GM18868 (cell line): ENCODE data around the gene KRTAP5-11.
"Not testable (repeated sequence)": the region's sequence is repeated elsewhere in the genome, so short reads cannot be mapped to it uniquely, and the experiment has no call there.

Experiments used
- ATAC-seq: cut with Tn5 transposase; IDR thresholded peaks from one replicate; pipeline ENCODE4 v1.9.1; 2021; ENCODE audit warnings: mild to moderate bottlenecking, moderate library complexity; ENCODE audit not compliant: unreplicated experiment

The KRTAP5-11 gene

GRCh38 chr11:71581826-71582225, 849 bp downstream of the KRTAP5-11 start:
- no peak for ATAC-seq

DNA sequence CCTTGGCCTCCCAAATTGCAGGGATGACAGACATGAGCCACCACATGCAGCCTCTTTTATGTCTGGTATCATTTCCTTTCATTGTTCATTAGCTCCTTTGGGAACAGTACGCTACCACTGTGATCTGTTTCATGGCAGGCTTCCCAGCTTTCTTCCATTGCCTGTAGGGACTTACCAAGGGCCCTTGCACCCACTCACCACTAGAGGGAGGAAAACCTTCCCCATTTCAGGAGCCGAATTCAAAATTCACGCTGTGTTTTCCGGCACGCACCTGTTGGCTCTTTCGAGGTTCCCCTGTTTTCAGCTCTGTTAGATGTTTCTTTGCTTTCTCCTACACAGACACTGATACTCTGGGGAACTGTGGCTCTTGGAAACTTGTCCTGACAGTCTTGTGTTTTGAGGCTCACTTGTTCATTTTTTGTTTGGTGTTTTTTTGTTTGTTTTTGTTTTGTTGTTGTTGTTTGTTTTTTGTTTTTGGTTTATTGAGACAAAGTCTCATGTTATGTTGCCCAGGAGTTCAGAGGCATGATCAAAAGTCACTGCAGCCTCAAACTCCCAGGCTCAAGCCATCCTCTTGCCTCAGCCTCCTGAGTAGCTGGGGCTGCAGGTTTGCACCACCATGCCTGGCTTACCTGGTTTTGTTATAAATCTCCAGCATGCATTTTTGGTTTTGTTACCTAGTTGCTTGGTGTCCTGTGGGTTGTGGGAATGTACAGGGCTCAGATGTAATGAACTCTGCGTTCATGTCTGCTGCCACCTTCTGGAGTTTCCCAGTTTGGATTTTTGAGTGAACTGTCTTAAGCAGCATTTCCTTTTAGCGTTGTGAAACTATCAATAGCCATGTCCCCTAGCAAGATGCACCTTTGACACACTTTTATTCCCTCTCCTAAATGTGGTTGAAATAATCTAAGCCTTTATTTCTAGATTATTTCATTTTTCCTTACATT, 2.3 kb downstream of the KRTAP5-11 start:
- no peak for ATAC-seq

GRCh38 chr11:71579513-71579912, 3.2 kb downstream of the KRTAP5-11 start:
- ATAC-seq: not testable (repeated sequence)

GRCh38 chr11:71577469-71578004, 5.1 kb downstream of the KRTAP5-11 start:
- no peak for ATAC-seq

DNA sequence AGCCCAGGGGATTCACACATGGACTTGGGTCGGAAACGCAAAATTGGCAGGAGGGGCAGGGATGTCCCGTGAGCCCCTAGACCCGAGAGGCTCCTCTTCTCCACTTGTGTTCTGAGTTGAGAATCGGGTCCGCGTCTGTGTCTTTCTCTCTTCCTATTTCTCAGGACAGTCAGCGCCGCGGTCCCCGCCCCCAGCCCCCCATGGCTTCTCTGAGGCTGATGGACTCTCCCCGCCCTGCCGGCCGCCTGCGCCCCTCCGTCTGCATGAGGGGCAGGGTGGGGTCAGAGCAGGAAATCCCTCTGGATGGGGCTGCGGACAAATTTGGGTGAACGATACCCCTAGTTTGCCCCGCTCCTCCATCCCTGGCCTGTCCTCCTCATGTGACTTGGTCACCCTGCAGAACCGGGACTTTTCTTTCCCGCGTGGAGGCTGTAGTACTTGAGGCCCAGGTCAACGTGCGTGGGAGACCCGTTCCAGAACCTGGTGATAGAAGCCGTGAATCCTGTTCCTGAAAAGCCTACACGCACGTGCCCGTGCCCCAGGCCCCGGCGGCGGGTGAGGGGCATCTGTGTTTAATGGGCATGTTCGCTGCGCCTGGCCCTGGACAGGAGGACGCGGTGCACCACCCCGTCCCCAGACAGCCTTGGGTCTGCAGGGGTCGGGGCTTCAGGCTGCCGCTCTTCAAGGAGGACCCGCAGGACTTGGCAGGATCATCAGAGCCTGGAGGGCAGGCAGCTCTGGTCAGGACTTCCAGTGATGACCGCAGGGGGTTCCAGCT, 5.8 kb downstream of the KRTAP5-11 start:
- not testable (repeated sequence) for ATAC-seq

DNA sequence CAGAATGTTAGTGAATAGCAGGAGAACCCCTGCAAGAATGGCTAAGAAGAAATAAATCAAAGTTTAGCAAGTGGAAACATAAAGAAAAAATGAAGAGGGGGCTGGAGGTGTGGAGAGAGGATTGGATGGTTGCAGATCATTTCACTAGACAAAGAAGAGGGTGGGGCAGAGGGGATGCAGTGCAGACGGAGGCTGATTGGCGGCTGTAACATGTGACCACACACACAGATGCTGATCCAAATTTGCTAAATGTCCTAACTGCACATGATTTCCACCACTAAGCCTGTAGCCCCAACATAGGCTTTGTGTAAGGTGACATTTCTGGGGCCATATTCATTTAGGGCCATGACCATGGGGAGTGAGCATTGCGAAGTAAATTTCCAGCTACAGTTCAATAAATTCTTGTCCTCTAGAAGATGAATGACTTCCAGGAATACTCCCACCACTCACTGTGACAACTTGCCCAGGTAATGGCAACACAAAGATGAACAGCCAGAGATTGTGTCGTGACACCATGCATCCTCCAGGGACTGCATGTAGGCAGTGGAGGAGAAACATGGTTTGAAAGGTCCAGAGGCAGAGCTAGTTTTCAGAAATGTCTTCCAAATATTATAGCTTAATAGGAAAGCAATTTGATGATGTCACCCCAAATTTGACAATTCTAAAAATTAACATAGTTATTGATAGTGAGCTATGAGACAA, 6.8 kb downstream of the KRTAP5-11 start:
- no peak for ATAC-seq

DNA sequence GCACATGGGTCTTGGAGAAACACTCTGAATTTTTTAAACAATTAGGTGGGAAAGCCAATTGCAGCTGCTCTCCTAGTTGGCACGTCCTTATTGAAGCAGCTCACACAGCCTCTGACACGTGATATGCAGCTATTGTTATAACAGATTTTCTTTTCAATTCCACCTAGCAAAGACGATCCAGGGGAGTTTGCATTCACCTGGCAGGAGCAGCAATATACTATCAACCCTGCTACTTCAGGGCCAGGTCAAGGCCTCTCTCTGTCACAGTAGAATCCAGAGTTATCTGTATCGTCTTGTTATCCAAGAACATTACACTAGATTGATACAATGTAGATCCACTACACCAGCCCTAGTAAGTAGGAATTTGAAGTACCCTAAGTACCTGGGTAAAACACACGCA, 8.3 kb downstream of the KRTAP5-11 start:
- ATAC-seq: no peak

DNA sequence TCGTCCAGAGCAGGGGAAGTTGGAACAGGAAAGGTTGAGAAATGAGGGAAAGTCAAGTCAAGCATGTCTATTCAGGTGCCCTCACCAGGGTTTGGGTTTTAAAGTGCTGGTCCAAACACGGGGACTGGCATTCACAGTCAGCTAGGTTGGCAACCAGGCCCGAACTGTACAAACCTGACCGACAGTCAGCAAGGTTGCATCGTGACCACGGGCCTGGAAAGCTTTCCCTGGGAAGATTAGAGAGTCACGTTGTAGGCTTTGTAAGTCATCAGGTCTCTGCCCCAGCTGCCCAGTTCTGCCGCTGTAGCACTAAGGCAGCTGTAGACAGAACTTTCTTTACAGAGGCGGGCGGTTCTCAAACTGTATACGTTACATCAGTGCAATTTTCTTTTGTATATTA, 9.9 kb downstream of the KRTAP5-11 start:
- ATAC-seq: no peak

GRCh38 chr11:71571101-71571850, 11.4 kb downstream of the KRTAP5-11 start:
- ATAC-seq: not testable (repeated sequence)

GRCh38 chr11:71568704-71569349, 13.8 kb downstream of the KRTAP5-11 start:
- ATAC-seq: no peak

DNA sequence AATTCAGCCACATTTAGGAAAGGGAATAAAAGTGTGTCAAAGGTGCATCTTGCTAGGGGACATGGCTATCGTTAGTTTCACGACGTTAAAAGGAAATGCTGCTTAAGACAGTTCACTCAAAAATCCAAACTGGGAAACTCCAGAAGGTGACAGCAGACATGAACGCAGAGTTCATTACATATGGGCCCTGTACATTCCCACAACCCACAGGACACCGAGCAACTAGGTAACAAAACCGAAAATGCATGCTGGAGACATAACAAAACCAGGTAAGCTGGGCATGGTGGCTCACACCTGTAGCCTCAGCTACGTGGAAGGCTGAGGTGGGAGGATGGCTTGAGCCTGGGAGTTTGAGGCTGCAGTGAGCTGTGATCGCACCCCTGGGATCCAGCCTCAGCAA, 15.0 kb downstream of the KRTAP5-11 start:
- not testable (repeated sequence) for ATAC-seq

DNA sequence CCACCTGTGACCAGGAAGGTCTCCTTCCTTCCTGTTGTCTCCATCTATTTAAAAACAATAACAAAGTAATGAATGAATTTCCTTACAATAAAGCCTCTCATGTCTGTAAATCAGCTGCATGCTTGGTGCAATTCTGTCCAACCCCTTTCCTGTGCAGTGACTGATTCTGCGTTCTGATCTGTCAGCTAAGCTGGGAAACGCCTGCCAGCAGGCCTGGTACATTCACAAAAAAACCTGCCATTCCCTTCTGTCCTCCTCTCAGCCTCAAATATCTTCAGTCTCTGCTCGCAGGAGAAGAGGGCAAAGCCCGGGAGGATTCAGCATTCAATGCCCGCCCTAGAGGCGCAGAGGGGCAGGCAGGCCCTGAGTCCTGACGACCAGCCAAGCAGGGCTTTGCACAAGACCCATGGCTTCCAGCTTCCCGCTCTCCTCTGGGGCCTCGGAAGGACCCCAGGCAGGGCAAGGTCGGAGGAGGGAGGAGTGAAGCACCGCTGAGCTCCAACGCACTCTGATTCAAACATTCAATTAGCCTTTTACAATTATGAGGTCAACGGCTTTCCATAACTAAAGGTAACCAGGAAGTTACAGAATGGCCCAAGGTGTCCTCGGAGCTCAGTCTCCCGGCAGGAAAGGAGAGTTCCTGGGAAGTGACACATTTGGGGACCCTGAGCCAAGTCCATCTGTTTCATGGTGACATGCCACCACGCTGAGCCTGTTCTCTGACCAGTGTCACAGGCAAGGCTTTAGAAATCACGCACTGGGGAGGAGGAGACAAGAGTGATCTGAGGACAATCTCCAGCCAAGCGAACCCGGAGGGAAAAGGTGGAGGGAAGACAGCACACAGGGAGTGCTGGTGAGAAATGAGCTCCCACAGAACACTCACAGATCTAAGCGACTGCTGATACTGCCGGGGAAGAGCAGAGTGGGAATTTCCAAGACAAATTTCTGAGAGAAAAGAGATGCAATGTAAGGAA, 15.8 kb downstream of the KRTAP5-11 start:
- not testable (repeated sequence) for ATAC-seq

DNA sequence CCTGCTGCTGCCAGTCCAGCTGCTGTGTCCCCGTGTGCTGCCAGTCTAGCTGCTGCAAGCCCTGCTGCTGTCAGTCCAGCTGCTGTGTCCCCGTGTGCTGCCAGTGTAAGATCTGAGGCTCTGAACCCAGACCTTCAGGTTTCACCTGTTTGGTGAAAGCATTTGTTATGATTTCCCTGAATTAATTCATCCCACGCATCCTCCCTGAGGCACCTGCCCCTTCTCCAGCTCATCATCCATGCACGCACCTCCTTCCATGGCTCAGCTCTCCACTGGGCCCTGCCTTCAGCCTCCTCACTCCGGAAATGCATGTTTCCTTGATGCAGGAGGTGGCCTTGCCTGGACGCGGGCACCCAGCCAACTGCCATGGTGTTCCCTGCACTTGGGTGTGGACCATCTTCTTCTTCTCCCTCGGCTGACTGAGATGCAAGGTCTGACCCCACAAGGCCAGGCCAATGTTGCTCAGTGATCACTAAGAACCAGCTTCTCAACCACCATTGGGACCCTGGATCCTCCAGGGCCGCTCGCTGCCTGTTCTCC, 16.5 kb downstream of the KRTAP5-11 start:
- no peak for ATAC-seq

DNA sequence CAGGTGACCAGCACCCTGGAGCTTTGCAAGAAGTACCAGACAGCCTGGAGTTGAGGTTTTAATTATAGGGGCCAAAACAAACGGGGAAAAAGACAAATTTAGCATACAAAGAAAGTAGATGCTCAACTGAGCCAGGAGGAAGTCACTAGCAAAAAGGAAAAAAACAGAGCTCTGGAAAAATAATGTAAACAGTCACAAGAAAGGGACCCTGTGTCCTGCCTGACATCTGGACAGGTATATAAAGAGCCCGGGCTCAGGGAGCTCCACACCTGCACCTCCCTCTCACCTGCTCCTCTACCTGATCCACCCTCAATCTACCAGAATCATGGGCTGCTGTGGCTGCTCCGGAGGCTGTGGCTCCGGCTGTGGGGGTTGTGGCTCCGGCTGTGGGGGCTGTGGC, 17.4 kb downstream of the KRTAP5-11 start, which contains the start of gene KRTAP5-10:
Gene KRTAP5-10 (plus strand): TSS at position 301 of the 400 bp plus-strand sequence. CDS start 25 bp downstream, at position 326.
- no peak for ATAC-seq

DNA sequence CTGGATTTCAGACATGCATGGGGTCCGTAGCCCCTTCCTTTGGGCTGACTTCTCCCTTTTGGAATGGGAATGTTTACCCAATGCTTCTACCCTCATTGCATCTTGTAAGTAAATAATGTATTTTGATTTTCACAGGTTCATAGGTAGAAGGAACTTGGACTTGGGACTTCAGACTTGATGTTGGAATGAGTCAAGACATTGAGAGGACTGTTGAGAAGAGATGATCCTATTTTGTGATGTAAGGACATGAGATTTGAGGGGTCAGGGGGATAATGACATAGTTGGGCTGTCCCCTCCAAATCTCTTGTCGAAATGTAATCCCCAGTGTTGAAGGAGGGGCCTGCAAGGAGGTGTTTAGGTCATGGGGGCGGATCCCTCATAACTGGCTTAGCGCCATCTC, 18.2 kb downstream of the KRTAP5-11 start:
- ATAC-seq: no peak

- ATAC-seq: no peak
Measured at GRCh38 chr11:71563406-71563805, 19.3 kb downstream of the KRTAP5-11 start.

GRCh38 chr11:71562120-71562519, 20.6 kb downstream of the KRTAP5-11 start:
- ATAC-seq: no peak

GRCh38 chr11:71558996-71559395, 23.7 kb downstream of the KRTAP5-11 start:
- ATAC-seq: no peak
